H7 (cell line): ENCODE results near the gene DUSP16. TPM values are rescaled to one million over a fixed set of nuclear protein-coding genes. Genes with fewer than 3 reads are reported as not detected.
"Not testable (repeated sequence)": the region's sequence is repeated elsewhere in the genome, so short reads cannot be mapped to it uniquely, and the experiment has no call there.

ENCODE experiments used
- DNase-seq: peaks from one replicate; pipeline ENCODE4 v3.0.0; 2012
- H3K27me3 ChIP-seq: 2 replicates; pipeline ENCODE4 v1.6.0; 2011; ENCODE audit warnings: mild to moderate bottlenecking, low read length; ENCODE audit not compliant: control insufficient read depth, insufficient read depth
- H3K36me3 ChIP-seq: replicated peaks from 2 replicates; pipeline ENCODE4 v1.5.1; 2011; ENCODE audit warnings: low read length; ENCODE audit not compliant: control insufficient read depth, insufficient read depth
- H3K4me3 ChIP-seq: 2 replicates; pipeline ENCODE4 v1.5.1; 2011; ENCODE audit warnings: low read depth, mild to moderate bottlenecking, control low read depth, low read length, moderate library complexity; ENCODE audit not compliant: insufficient read depth
- total RNA-seq: library from RNA; depleted of rRNA; stranded (reverse); fragments of >200 nt; shearing (Covaris generic); gene quantifications from 2 replicates; pipeline ENCODE4 v1.2.3, GENCODE V29; 2014

Gene DUSP16
- total RNA-seq, 1 experiment from 2014 or later, result 13.6 TPM

- Histone ChIP-seq H3K4me3 (no peak overlapping the region), H3K36me3 (no peaks in the 10 kb centered on the region), H3K27me3 (no peaks in the 10 kb centered on the region)
- no peak for DNase-seq
These were observed 34.0 kb downstream of the DUSP16 start for GRCh38 chr12:12528361-12529270.

GRCh38 chr12:12527820-12528296, 34.8 kb downstream of the DUSP16 start:
- Histone ChIP-seq H3K27me3 (no peaks in the 10 kb centered on the region), H3K36me3 (no peaks in the 10 kb centered on the region), H3K4me3 (no peak overlapping the region)
- DNase-seq, result peak; percentile 21

- Histone ChIP-seq H3K36me3 (peaks cover 6% of the 10 kb centered on the region), H3K27me3 (no peaks in the 10 kb centered on the region), H3K4me3 (no peak overlapping the region)
- no peak for DNase-seq
These were observed 38.5 kb downstream of the DUSP16 start for GRCh38 chr12:12524128-12524527.

GRCh38 chr12:12523229-12523628, 39.4 kb downstream of the DUSP16 start:
- Histone ChIP-seq H3K36me3 (peaks cover 6% of the 10 kb centered on the region), H3K27me3 (no peaks in the 10 kb centered on the region), H3K4me3 (no peak overlapping the region)
- DNase-seq, result no peak

- not testable (repeated sequence) for H3K4me3 ChIP-seq, DNase-seq, H3K27me3 ChIP-seq
- H3K36me3 ChIP-seq, result peaks cover 10% of the 10 kb centered on the region
These were observed 40.0 kb downstream of the DUSP16 start for GRCh38 chr12:12522657-12523056.

- H3K27me3 ChIP-seq, result no peaks in the 10 kb centered on the region
- H3K4me3 ChIP-seq, result no peak overlapping the region
- no peak for DNase-seq
- peaks cover 12% of the 10 kb centered on the region for H3K36me3 ChIP-seq
These were observed 40.8 kb downstream of the DUSP16 start for GRCh38 chr12:12521888-12522287.

- Histone ChIP-seq H3K4me3 (no peak overlapping the region), H3K36me3 (peaks cover 13% of the 10 kb centered on the region), H3K27me3 (no peaks in the 10 kb centered on the region)
- DNase-seq, result no peak
These were observed 41.6 kb downstream of the DUSP16 start for GRCh38 chr12:12521044-12521485.

GRCh38 chr12:12520273-12520672, 42.4 kb downstream of the DUSP16 start:
- DNase-seq, result no peak
- Histone ChIP-seq H3K36me3 (peaks cover 13% of the 10 kb centered on the region), H3K4me3 (no peak overlapping the region), H3K27me3 (no peaks in the 10 kb centered on the region)

GRCh38 chr12:12519354-12519998, 43.2 kb downstream of the DUSP16 start:
- DNase-seq, result no peak
- H3K36me3 ChIP-seq, result peaks cover 13% of the 10 kb centered on the region
- H3K4me3 ChIP-seq, result no peak overlapping the region
- no peaks in the 10 kb centered on the region for H3K27me3 ChIP-seq

GRCh38 chr12:12518919-12519318, 43.7 kb downstream of the DUSP16 start:
- H3K4me3 ChIP-seq, result no peak overlapping the region
- H3K27me3 ChIP-seq, result no peaks in the 10 kb centered on the region
- DNase-seq, result no peak
- H3K36me3 ChIP-seq, result peaks cover 13% of the 10 kb centered on the region

GRCh38 chr12:12518464-12518845, 44.2 kb downstream of the DUSP16 start:
- DNase-seq, result no peak
- no peak overlapping the region for H3K4me3 ChIP-seq
- peaks cover 14% of the 10 kb centered on the region for H3K36me3 ChIP-seq
- H3K27me3 ChIP-seq, result no peaks in the 10 kb centered on the region

GRCh38 chr12:12513416-12514006, 49.2 kb downstream of the DUSP16 start:
- Histone ChIP-seq H3K36me3 (peaks cover 8% of the 10 kb centered on the region), H3K27me3 (no peaks in the 10 kb centered on the region), H3K4me3 (no peak overlapping the region)
- no peak for DNase-seq

GRCh38 chr12:12511895-12512711, 50.6 kb downstream of the DUSP16 start:
- no peaks in the 10 kb centered on the region for H3K27me3 ChIP-seq
- H3K36me3 ChIP-seq, result peaks cover 4% of the 10 kb centered on the region
- no peak for DNase-seq
- H3K4me3 ChIP-seq, result no peak overlapping the region
